ENCODE results near the gene ZNF813.

DNA sequence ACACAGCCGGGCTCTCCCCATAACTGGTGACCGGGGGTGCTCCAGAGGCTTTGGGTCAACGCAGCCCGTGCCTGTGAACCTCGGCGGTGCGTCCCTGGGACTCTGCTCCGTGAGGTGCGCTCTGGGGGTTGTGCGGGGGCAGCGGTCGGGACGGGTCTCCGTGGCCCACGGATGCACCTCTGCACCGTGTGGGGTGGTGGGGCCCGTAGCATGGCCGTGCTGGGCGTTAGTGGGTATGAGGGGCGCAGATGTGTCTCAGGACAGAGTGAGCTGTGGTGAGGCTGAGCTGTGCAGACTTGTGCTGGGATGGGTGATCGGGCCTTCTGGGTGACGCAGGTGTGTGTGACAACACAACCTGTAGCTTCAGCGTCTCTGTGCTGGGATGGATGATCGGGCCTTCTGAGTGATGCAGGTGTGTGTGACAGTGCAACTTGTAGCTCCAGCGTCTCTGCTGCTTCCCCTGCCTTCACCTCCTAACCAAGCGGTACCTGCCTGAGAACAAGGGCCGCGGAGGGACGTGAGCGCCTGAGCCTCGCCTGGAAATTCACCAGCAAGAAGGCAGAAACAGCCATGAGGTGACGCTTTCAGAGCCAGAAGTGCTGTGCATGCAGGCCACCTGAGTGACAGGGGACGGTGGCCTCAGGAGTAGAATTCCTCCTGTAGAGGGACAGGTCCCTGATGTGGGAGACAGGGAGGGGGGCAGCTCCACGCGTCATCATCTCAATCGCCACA, 71.0 kb downstream of the ZNF813 start:
- TF ChIP-seq, protein P1, sequence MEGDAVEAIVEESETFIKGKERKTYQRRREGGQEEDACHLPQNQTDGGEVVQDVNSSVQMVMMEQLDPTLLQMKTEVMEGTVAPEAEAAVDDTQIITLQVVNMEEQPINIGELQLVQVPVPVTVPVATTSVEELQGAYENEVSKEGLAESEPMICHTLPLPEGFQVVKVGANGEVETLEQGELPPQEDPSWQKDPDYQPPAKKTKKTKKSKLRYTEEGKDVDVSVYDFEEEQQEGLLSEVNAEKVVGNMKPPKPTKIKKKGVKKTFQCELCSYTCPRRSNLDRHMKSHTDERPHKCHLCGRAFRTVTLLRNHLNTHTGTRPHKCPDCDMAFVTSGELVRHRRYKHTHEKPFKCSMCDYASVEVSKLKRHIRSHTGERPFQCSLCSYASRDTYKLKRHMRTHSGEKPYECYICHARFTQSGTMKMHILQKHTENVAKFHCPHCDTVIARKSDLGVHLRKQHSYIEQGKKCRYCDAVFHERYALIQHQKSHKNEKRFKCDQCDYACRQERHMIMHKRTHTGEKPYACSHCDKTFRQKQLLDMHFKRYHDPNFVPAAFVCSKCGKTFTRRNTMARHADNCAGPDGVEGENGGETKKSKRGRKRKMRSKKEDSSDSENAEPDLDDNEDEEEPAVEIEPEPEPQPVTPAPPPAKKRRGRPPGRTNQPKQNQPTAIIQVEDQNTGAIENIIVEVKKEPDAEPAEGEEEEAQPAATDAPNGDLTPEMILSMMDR (IDR thresholded peaks at IDR 0.05): no peak
- TF ChIP-seq POLR2A (IDR thresholded peaks at IDR 0.05) (peak in 1 of 2 donors; percentile 1), POLR2AphosphoS5 (IDR thresholded peaks at IDR 0.05) (no peak), EP300 (IDR thresholded peaks at IDR 0.05) (no peak)
